SK-N-SH (cell line): ENCODE results near the gene SEPTIN14. TPM values are rescaled to one million over a fixed set of nuclear protein-coding genes. Genes with fewer than 3 reads are reported as not detected.
"Not testable (repeated sequence)": the region's sequence is repeated elsewhere in the genome, so short reads cannot be mapped to it uniquely, and the experiment has no call there.

Experiments used
- CTCF ChIA-PET: fragments of 300-600, 350-600 bp; formaldehyde crosslinking; extraction: SDS; loops from one replicate; lab custom pipeline; 2021; lab: Yijun Ruan, JAX
- POLR2A ChIA-PET: fragments of 350-600 bp; sonication (Branson Sonifier 250); formaldehyde crosslinking; extraction: SDS; loops from one replicate; lab custom pipeline; 2020; ENCODE audit warnings: antibody characterized with exemption, inconsistent platforms; lab: Yijun Ruan, JAX
- DNase-seq: peaks from one replicate; pipeline ENCODE4 v3.0.0; 2012
- H2AFZ ChIP-seq: fragments of 200-600 bp; sonication (generic); 2 replicates; pipeline ENCODE4 v1.8.1; 2016; ENCODE audit warnings: antibody characterized with exemption, mild to moderate bottlenecking, low read depth
- H3F3A ChIP-seq: fragments of 200-600 bp; sonication (generic); replicated peaks from 2 replicates; pipeline ENCODE3; 2016; ENCODE audit warnings: antibody characterized with exemption, mild to moderate bottlenecking; ENCODE audit not compliant: insufficient read depth
- H3K27ac ChIP-seq, 2 experiments: fragments of 200-500 bp in 1 of 2; fragments of 200-600 bp in 1 of 2; sonication (Bioruptor generic) in 1 of 2; sonication (generic), shearing (Covaris generic) in 1 of 2; 2 replicates each; pipeline versions ENCODE4 v1.5.1 to v1.6.1; 2014 to 2016; ENCODE audit warnings: low read depth in 2 of 2, inconsistent platforms in 1 of 2, low read length in 1 of 2, mild to moderate bottlenecking in 1 of 2, mixed read lengths in 1 of 2
- H3K27me3 ChIP-seq: fragments of 200-600 bp; sonication (generic), shearing (Covaris generic); 2 replicates; pipeline ENCODE4 v1.6.1; 2016; ENCODE audit warnings: mixed run types; ENCODE audit not compliant: insufficient read depth
- H3K36me3 ChIP-seq, 2 experiments: fragments of 200-500 bp in 1 of 2; fragments of 200-600 bp in 1 of 2; sonication (Bioruptor generic) in 1 of 2; sonication (generic) in 1 of 2; replicated peaks in 1 of 2; 2 replicates each; pipeline versions ENCODE3 to v1.5.1; 2014 to 2016; ENCODE audit warnings: low read length in 1 of 2, mild to moderate bottlenecking in 1 of 2; ENCODE audit not compliant: insufficient read depth in 2 of 2, control insufficient read depth in 1 of 2
- H3K4me1 ChIP-seq, 2 experiments: fragments of 200-500 bp in 1 of 2; fragments of 200-600 bp in 1 of 2; sonication (Bioruptor generic) in 1 of 2; sonication (generic), shearing (Covaris generic) in 1 of 2; 2 replicates each; pipeline versions ENCODE4 v1.5.1 to v1.6.1; 2014 to 2016; ENCODE audit warnings: low read depth in 1 of 2, low read length in 1 of 2, mixed run types in 1 of 2; ENCODE audit not compliant: insufficient read depth in 2 of 2, control insufficient read depth in 1 of 2
- H3K4me2 ChIP-seq: fragments of 200-600 bp; sonication (generic), shearing (Covaris generic); 2 replicates; pipeline ENCODE4 v1.6.1; 2017; ENCODE audit warnings: mixed run types
- H3K4me3 ChIP-seq, 2 experiments: fragments of 200-500 bp in 1 of 2; fragments of 200-600 bp in 1 of 2; sonication (Bioruptor generic) in 1 of 2; sonication (generic), shearing (Covaris generic) in 1 of 2; 2 replicates each; pipeline versions ENCODE4 v1.5.1 to v1.8.1; 2014 to 2016; ENCODE audit warnings: low read depth in 2 of 2, inconsistent platforms in 1 of 2, low read length in 1 of 2, mild to moderate bottlenecking in 1 of 2, mixed read lengths in 1 of 2, moderate library complexity in 1 of 2
- H3K79me2 ChIP-seq: fragments of 200-600 bp; sonication (generic); 2 replicates; pipeline ENCODE4 v1.8.1; 2017; ENCODE audit warnings: mild to moderate bottlenecking; ENCODE audit not compliant: insufficient read depth
- H3K9ac ChIP-seq: fragments of 200-600 bp; sonication (generic); 2 replicates; pipeline ENCODE4 v1.6.1; 2017; ENCODE audit warnings: mixed run types
- H3K9me2 ChIP-seq: fragments of 200-600 bp; sonication (generic); 2 replicates; pipeline ENCODE4 v1.6.1; 2017; ENCODE audit warnings: mixed run types
- H3K9me3 ChIP-seq: fragments of 200-600 bp; sonication (generic); 2 replicates; pipeline ENCODE4 v1.6.1; 2017; ENCODE audit warnings: mixed run types, mild to moderate bottlenecking, moderate library complexity
- H4K20me1 ChIP-seq: fragments of 200-600 bp; sonication (generic); 2 replicates; pipeline ENCODE4 v1.6.1; 2017; ENCODE audit warnings: mild to moderate bottlenecking, mixed run types; ENCODE audit not compliant: insufficient read depth
- CHD2 ChIP-seq: fragments of 150-350 bp; IDR thresholded peaks from 2 replicates; pipeline ENCODE4 v1.6.1; 2018; ENCODE audit warnings: low read length; ENCODE audit not compliant: partially characterized antibody
- EZH2phosphoT487 ChIP-seq: fragments of 200-600 bp; sonication (generic); IDR thresholded peaks from 2 replicates; pipeline ENCODE4 v1.6.1; 2017; ENCODE audit warnings: low read depth, mixed run types, mild to moderate bottlenecking, antibody characterized with exemption, moderate library complexity, borderline replicate concordance
- FOSL2 ChIP-seq: IDR thresholded peaks from 2 replicates; pipeline ENCODE4 v1.4.0; 2012; ENCODE audit warnings: low read depth, mild to moderate bottlenecking, moderate library complexity, borderline replicate concordance
- FOXM1 ChIP-seq: IDR thresholded peaks from 2 replicates; pipeline ENCODE4 v1.4.0; 2012; ENCODE audit warnings: low read depth, mild to moderate bottlenecking
- GATA2 ChIP-seq: sonication (generic); formaldehyde crosslinking; IDR thresholded peaks from 2 replicates; pipeline ENCODE4 v1.5.0; 2020; ENCODE audit warnings: mild to moderate bottlenecking, missing genetic modification reagents
- JUND ChIP-seq: IDR thresholded peaks from 2 replicates; pipeline ENCODE4 v1.4.0; 2012
- MAX ChIP-seq: IDR thresholded peaks from 2 replicates; pipeline ENCODE4 v1.4.0; 2012; ENCODE audit warnings: low read depth
- NRF1 ChIP-seq: IDR thresholded peaks from 2 replicates; pipeline ENCODE4 v1.6.1; 2012; ENCODE audit warnings: low read depth, mild to moderate bottlenecking, low read length
- RAD21 ChIP-seq: IDR thresholded peaks from 2 replicates; pipeline ENCODE4 v1.6.1; 2012; ENCODE audit warnings: mild to moderate bottlenecking, low read length
- RCOR1 ChIP-seq: fragments of 150-350 bp; IDR thresholded peaks from 2 replicates; pipeline ENCODE4 v1.6.1; 2017; ENCODE audit warnings: antibody characterized with exemption, low read length
- REST ChIP-seq: IDR thresholded peaks from 2 replicates; pipeline ENCODE4 v1.6.1; 2012; ENCODE audit warnings: mild to moderate bottlenecking, low read depth, low read length, moderate library complexity
- RXRA ChIP-seq: IDR thresholded peaks from 2 replicates; pipeline ENCODE4 v1.4.0; 2012; ENCODE audit warnings: low read depth, mild to moderate bottlenecking, borderline replicate concordance
- USF1 ChIP-seq: IDR thresholded peaks from 2 replicates; pipeline ENCODE4 v1.4.0; 2012; ENCODE audit warnings: low read depth, borderline replicate concordance
- YY1 ChIP-seq: IDR thresholded peaks from 2 replicates; pipeline ENCODE4 v1.4.0; 2012; ENCODE audit warnings: low read depth, mild to moderate bottlenecking
- WGBS: methylation state at CpG from one replicate; pipeline ENCODE4 v1.1.6; 2017; ENCODE audit warnings: low lambda C conversion rate; 5-methylcytosine and 5-hydroxymethylcytosine counted together
- polyA plus RNA-seq, 3 experiments: library from polyadenylated mRNA; depleted of rRNA; stranded (reverse); fragments of >200 nt; gene quantifications; 2 replicates each; pipeline ENCODE4 v1.2.3, GENCODE V29; 2012
- TF ChIP-seq, protein P1 (sequence below): IDR thresholded peaks from 2 replicates; pipeline ENCODE4 v1.4.0; 2012; ENCODE audit warnings: low read depth, borderline replicate concordance
- TF ChIP-seq, protein P2 (sequence below): IDR thresholded peaks from 2 replicates; pipeline ENCODE4; 2012
- TF ChIP-seq, protein P3 (sequence below): fragments of 150-350 bp; IDR thresholded peaks from 2 replicates; pipeline ENCODE4 v1.6.1; 2016; ENCODE audit warnings: mild to moderate bottlenecking, low read depth, low read length

SEPTIN14 gene
- polyA plus RNA-seq, 1 of the 3 experiments (the other 2 are of a cell fraction) = not detected

GRCh38 chr7:55818686-55819085 lies 43.9 kb downstream of the SEPTIN14 start:
- ChIA-PET CTCF (no interaction called here), POLR2A (no interaction called here)
- Histone ChIP-seq H2AFZ (no peak overlapping the region), H3K9me3 (no peaks in the 10 kb centered on the region), H3K27ac (no peak overlapping the region), H3K9ac (no peak overlapping the region), H3K27me3 (no peaks in the 10 kb centered on the region), H3K4me3 (no peak overlapping the region), H3K4me2 (no peak overlapping the region), H4K20me1 (no peaks in the 10 kb centered on the region), H3K4me1 (no peaks in the 10 kb centered on the region), H3K9me2 (no peaks in the 10 kb centered on the region), H3K79me2 (no peaks in the 10 kb centered on the region), H3F3A (no peaks in the 10 kb centered on the region), H3K36me3 (no peaks in the 10 kb centered on the region)
- TF ChIP-seq RCOR1 (no peak), RXRA (no peak), REST (no peak), YY1 (no peak), FOXM1 (no peak), NRF1 (no peak), RAD21 (no peak), GATA2 (CRISPR knock-in tag) (no peak), JUND (no peak), CHD2 (no peak), FOSL2 (no peak), MAX (no peak), USF1 (no peak), EZH2phosphoT487 (no peak)
- TF ChIP-seq, protein P1, sequence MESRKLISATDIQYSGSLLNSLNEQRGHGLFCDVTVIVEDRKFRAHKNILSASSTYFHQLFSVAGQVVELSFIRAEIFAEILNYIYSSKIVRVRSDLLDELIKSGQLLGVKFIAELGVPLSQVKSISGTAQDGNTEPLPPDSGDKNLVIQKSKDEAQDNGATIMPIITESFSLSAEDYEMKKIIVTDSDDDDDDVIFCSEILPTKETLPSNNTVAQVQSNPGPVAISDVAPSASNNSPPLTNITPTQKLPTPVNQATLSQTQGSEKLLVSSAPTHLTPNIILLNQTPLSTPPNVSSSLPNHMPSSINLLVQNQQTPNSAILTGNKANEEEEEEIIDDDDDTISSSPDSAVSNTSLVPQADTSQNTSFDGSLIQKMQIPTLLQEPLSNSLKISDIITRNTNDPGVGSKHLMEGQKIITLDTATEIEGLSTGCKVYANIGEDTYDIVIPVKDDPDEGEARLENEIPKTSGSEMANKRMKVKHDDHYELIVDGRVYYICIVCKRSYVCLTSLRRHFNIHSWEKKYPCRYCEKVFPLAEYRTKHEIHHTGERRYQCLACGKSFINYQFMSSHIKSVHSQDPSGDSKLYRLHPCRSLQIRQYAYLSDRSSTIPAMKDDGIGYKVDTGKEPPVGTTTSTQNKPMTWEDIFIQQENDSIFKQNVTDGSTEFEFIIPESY = no peak
- TF ChIP-seq, protein P2, sequence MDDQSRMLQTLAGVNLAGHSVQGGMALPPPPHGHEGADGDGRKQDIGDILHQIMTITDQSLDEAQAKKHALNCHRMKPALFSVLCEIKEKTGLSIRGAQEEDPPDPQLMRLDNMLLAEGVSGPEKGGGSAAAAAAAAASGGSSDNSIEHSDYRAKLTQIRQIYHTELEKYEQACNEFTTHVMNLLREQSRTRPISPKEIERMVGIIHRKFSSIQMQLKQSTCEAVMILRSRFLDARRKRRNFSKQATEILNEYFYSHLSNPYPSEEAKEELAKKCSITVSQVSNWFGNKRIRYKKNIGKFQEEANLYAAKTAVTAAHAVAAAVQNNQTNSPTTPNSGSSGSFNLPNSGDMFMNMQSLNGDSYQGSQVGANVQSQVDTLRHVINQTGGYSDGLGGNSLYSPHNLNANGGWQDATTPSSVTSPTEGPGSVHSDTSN = no peak
- TF ChIP-seq, protein P3, sequence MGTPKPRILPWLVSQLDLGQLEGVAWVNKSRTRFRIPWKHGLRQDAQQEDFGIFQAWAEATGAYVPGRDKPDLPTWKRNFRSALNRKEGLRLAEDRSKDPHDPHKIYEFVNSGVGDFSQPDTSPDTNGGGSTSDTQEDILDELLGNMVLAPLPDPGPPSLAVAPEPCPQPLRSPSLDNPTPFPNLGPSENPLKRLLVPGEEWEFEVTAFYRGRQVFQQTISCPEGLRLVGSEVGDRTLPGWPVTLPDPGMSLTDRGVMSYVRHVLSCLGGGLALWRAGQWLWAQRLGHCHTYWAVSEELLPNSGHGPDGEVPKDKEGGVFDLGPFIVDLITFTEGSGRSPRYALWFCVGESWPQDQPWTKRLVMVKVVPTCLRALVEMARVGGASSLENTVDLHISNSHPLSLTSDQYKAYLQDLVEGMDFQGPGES = no peak
- 1% methylated on average over 2 of the region's 2 CpGs for WGBS
- DNase-seq = no peak

DNA sequence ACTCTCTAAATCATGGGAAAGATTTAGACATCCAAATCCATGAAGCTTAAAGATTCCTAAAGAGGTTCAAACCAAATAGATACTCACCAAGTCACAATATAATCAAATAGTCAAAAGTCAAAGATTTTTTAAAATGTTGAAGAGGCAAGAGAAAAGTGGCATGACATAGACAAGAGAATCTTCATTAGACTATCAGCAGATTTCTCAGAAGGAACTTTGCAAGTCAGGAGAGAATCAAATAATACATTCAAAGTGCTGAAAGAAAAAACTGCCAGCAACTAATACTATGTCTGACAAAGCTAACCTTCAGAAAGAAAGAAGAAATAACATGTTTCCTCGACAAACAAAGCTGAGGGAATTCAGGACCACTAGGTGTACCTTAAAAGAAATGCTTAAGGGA lies 65.3 kb downstream of the SEPTIN14 start:
- H3K9me3 ChIP-seq, H3K9me2 ChIP-seq, POLR2A ChIA-PET, CTCF ChIA-PET, H3K27me3 ChIP-seq, H3K36me3 ChIP-seq, H3K9ac ChIP-seq, H3F3A ChIP-seq, H3K79me2 ChIP-seq, H3K4me2 ChIP-seq, H3K4me3 ChIP-seq, H4K20me1 ChIP-seq, DNase-seq, H2AFZ ChIP-seq, H3K27ac ChIP-seq, H3K4me1 ChIP-seq: not testable (repeated sequence)
- 3% methylated on average over 1 of the region's 1 CpG for WGBS
